Measurements from ENCODE around the gene DUS1L. TPM values are rescaled to one million over a fixed set of nuclear protein-coding genes. Genes with fewer than 3 reads are reported as not detected.

Gene DUS1L
- total RNA-seq, 6 experiments from 2014 or later: 61.8 to 115 (median 89.9) TPM

DNA sequence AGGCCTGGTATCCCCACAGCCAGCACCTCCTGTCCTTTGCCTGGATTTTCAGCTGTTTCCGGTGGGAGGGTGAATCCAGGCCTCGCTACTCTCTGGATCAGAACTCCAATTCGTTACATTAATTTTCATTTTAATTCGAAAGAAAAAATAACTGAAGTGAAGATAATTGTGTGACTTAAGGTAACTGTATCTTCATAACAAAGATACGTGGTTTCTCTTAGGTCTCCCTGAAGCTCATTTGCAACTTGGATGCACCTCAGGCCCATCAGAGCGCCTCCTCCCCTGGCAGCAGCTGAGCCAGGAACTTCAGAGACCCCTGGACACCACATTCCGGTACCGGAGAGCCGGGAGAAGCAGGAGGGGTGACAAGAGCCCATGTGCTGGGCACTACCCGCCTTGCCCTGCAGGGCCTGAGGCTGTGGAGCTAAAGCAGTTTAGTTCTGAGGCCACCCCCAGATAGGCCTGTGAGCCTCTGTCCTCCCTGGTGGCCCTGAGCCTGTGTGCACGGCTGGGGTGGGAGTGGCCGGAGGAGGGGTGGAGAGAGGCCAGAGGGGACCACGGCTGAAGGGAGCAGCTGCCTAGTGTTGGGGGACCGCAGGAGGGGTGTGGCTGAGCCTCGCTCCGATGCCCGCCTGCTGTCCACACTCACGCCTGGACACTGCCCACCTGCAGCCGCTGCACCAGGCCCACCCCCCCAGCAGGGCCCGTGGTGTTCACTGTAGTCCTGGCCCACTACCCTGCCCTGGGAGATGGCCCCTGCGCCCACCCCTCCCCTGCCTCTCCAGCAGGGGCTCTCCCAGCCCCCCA lies 11.4 kb upstream of the DUS1L start:
- DNase-seq: no peak
- TF ChIP-seq, protein P1, sequence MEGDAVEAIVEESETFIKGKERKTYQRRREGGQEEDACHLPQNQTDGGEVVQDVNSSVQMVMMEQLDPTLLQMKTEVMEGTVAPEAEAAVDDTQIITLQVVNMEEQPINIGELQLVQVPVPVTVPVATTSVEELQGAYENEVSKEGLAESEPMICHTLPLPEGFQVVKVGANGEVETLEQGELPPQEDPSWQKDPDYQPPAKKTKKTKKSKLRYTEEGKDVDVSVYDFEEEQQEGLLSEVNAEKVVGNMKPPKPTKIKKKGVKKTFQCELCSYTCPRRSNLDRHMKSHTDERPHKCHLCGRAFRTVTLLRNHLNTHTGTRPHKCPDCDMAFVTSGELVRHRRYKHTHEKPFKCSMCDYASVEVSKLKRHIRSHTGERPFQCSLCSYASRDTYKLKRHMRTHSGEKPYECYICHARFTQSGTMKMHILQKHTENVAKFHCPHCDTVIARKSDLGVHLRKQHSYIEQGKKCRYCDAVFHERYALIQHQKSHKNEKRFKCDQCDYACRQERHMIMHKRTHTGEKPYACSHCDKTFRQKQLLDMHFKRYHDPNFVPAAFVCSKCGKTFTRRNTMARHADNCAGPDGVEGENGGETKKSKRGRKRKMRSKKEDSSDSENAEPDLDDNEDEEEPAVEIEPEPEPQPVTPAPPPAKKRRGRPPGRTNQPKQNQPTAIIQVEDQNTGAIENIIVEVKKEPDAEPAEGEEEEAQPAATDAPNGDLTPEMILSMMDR (IDR thresholded peaks at IDR 0.05): no peak
- no peak for TF ChIP-seq POLR2A (IDR thresholded peaks at IDR 0.05)
- intact Hi-C loops (cut with DNase I): no loop called here
- no peaks in the 10 kb centered on the region for H3K27me3 ChIP-seq
- peaks cover 0 to 42% (median 13%) of the 10 kb centered on the region in 4 donors for H3K36me3 ChIP-seq
- H3K9me3 ChIP-seq: no peaks in the 10 kb centered on the region
- no peak overlapping the region for H3K4me3 ChIP-seq
- ATAC-seq: peak; percentile 13 to 43 (median 36)
- H3K27ac ChIP-seq: no peak overlapping the region
- 46% methylated on average over 5 of the region's 21 CpGs for WGBS (ENCODE audit: insufficient coverage, low coverage, low lambda C conversion rate, missing lambda C conversion rate)
- no peaks in the 10 kb centered on the region for H3K4me1 ChIP-seq

DNA sequence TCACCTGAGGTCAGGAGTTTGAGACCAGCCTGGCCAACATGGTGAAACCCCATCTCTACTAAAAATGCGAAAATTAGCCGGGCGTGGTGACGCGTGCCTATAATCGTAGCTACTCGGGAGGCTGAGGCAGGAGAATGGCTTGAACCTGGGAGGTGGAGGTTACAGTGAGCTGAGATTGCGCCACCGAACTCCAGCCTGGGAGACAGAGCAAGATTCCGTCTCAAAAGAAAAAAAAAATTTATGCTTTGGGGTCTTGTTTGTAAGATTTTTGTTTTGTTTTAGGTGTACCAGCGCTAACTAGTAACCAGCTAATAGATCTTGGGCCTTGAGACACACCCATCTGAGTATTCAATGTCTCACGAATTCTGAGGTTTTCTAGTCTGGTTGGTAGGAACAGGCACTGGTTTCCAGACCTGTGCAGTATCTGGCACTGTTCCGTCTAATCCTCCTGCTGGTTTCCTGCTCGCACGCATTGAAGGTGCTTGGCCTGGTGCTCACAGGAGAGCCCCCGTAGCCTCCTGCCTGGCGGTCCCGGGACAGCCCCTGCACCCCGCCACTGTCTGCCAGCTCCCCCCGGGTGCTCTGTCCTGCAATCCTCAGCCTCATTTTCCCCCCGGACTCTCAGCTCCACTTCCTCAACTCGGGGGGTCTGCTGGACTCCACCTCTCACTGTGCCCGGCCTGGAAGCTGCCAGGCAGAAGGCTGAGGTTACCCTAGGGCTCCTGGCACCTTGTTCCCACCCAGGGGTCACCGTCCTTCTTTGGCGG lies 10.6 kb upstream of the DUS1L start:
- Histone ChIP-seq H3K27me3 (no peaks in the 10 kb centered on the region), H3K27ac (no peak overlapping the region), H3K36me3 (peaks cover 0 to 34% (median 9%) of the 10 kb centered on the region in 4 donors), H3K4me3 (no peak overlapping the region), H3K4me1 (no peaks in the 10 kb centered on the region), H3K9me3 (no peaks in the 10 kb centered on the region)
- peak; percentile 0 to 39 (median 18) for ATAC-seq
- no peak for TF ChIP-seq POLR2A (IDR thresholded peaks at IDR 0.05)
- TF ChIP-seq, protein P1 (IDR thresholded peaks at IDR 0.05): no peak
- no peak for DNase-seq
- 34% methylated on average over 23 of the region's 25 CpGs for WGBS (ENCODE audit: insufficient coverage, low coverage, low lambda C conversion rate, missing lambda C conversion rate)
- intact Hi-C loops (cut with DNase I): no loop called here

DNA sequence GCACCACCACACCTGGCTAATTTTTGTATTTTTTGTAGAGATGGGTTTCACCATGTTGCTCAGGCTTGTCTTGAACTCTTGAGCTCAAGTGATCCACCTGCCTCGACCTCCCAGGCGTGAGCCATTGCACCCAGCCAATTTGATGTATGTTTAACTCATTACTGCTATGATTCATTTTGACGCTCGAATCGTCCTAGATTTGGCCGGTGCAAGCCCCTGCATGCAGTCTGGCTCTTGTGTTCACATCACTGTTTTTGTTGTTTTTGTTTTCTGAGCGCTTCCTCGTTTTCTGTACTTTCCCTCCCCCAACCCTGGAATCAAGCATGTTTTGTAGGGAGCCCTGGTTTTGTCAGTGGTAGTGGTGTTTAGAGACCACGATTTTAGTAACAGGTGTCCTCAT lies 7.8 kb upstream of the DUS1L start:
- no peaks in the 10 kb centered on the region for H3K4me1 ChIP-seq
- H3K9me3 ChIP-seq: no peaks in the 10 kb centered on the region
- no peak for ATAC-seq
- intact Hi-C loops (cut with DNase I): no loop called here
- TF ChIP-seq, protein P1 (IDR thresholded peaks at IDR 0.05): no peak
- no peak for TF ChIP-seq POLR2A (IDR thresholded peaks at IDR 0.05)
- H3K36me3 ChIP-seq: peaks cover 0 to 8% (median 0%) of the 10 kb centered on the region in 4 donors
- no peak overlapping the region for H3K27ac ChIP-seq
- no peak for DNase-seq
- no peaks in the 10 kb centered on the region for H3K27me3 ChIP-seq
- 47% methylated on average over 7 of the region's 9 CpGs for WGBS (ENCODE audit: insufficient coverage, low coverage, low lambda C conversion rate, missing lambda C conversion rate)
- no peak overlapping the region for H3K4me3 ChIP-seq

DNA sequence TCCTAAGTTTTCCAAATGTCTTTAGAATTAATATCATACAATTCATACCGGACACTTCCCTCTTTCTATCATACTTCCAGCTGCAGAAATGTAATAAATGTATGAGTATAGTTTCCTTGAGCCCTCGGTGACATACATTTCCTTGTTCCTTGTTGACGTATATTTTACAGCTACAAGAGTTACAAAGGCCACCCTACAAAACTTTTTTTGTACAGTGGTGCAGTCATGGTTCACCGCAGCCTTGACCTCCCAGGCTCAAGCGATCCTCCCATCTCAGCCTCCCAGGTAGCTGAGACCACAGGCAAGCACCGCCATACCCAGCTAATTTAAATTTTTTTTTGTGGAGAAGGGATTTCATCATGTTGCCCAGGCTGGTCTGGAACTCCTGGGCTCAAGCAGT lies 7.2 kb upstream of the DUS1L start:
- Histone ChIP-seq H3K9me3 (no peaks in the 10 kb centered on the region), H3K4me3 (no peak overlapping the region), H3K4me1 (no peaks in the 10 kb centered on the region), H3K36me3 (peaks cover 0 to 2% (median 0%) of the 10 kb centered on the region in 4 donors), H3K27me3 (no peaks in the 10 kb centered on the region), H3K27ac (no peak overlapping the region)
- WGBS (ENCODE audit: insufficient coverage, low coverage, low lambda C conversion rate, missing lambda C conversion rate): 75% methylated on average over 5 of the region's 6 CpGs
- intact Hi-C loops (cut with DNase I): no loop called here
- no peak for ATAC-seq
- TF ChIP-seq, protein P1 (IDR thresholded peaks at IDR 0.05): no peak
- no peak for TF ChIP-seq POLR2A (IDR thresholded peaks at IDR 0.05)
- no peak for DNase-seq
